Neutrophil (primary cell): ENCODE results near the gene DEFB126.

Experiments
- H3K27ac ChIP-seq: fragments of 200-600 bp; sonication (generic); 2 replicates; pipeline ENCODE4 v1.5.1; 2016; ENCODE audit warnings: mild to moderate bottlenecking, moderate library complexity
- H3K27me3 ChIP-seq: fragments of 200-600 bp; sonication (generic); 2 replicates; pipeline ENCODE4 v1.6.0; 2016; ENCODE audit warnings: mild to moderate bottlenecking
- H3K36me3 ChIP-seq: fragments of 200-600 bp; sonication (generic); 2 replicates; pipeline ENCODE4 v1.5.1; 2017
- H3K4me1 ChIP-seq, 2 experiments: fragments of 200-600 bp in 1 of 2; sonication (generic) in 1 of 2; 1 replicate in 1 of 2; 2 replicates in 1 of 2; pipeline versions ENCODE4 v1.5.1 to v1.6.1; 2013 to 2016; ENCODE audit warnings: low read depth in 1 of 2, low read length in 1 of 2, mild to moderate bottlenecking in 1 of 2, moderate library complexity in 1 of 2; ENCODE audit not compliant: control insufficient read depth in 1 of 2, insufficient read depth in 1 of 2
- H3K4me3 ChIP-seq, 2 experiments: fragments of 200-600 bp in 1 of 2; sonication (generic) in 1 of 2; 1 replicate in 1 of 2; 2 replicates in 1 of 2; pipeline ENCODE4 v1.5.1; 2013 to 2016; ENCODE audit warnings: low read depth in 1 of 2, low read length in 1 of 2, mild to moderate bottlenecking in 1 of 2, moderate library complexity in 1 of 2
- H3K9me3 ChIP-seq: fragments of 200-600 bp; sonication (generic); 2 replicates; pipeline ENCODE4 v1.5.1; 2016
- CTCF ChIP-seq: fragments of 200-600 bp; sonication (generic); IDR thresholded peaks from 2 replicates; pipeline ENCODE4 v1.5.1; 2016; ENCODE audit warnings: antibody characterized with exemption

Gene DEFB126

DNA sequence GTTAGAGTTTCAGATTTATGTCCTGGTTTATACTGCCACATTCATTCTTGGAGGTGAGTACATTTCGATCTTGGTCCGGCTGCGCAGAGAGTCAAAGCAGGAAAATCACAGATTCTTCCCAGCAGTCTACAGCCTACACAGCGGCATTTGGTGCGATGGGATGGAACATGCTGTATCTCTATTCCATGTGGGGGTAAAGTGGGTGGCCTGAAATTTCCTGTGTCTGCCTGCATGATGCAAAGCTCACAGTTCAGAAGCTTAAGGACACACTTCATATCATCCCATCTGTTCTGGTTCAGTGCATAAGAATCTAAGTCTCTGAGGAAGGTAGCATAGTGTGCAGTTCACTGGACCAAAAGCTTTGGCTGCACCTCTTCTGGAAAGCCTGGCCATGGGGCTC, 14.8 kb downstream of the DEFB126 start, which contains the start of gene DEFB127:
TSS of gene DEFB127 (plus strand) at position 301 of the 400 bp plus-strand sequence. CDS start at position 392, 91 bp downstream.
- H3K27me3 ChIP-seq = peaks cover 52% of the 10 kb centered on the region
- no peak within 1 kb of the TSS for H3K27ac ChIP-seq
- no peaks in the 10 kb centered on the region for H3K36me3 ChIP-seq
- no peak for TF ChIP-seq CTCF
- H3K4me3 ChIP-seq = no peak within 1 kb of the TSS
- H3K4me1 ChIP-seq = no peaks in the 10 kb centered on the region
- H3K9me3 ChIP-seq = no peaks in the 10 kb centered on the region

GRCh38 chr20:164618-165017, 22.2 kb downstream of the DEFB126 start:
- no peak for TF ChIP-seq CTCF
- H3K27me3 ChIP-seq = peaks cover 52% of the 10 kb centered on the region
- no peak overlapping the region for H3K27ac ChIP-seq
- no peaks in the 10 kb centered on the region for H3K9me3 ChIP-seq
- no peak overlapping the region for H3K4me3 ChIP-seq
- H3K4me1 ChIP-seq = no peaks in the 10 kb centered on the region
- H3K36me3 ChIP-seq = no peaks in the 10 kb centered on the region

- H3K4me1 ChIP-seq = no peaks in the 10 kb centered on the region
- no peak overlapping the region for H3K4me3 ChIP-seq
- no peaks in the 10 kb centered on the region for H3K36me3 ChIP-seq
- H3K27ac ChIP-seq = no peak overlapping the region
- TF ChIP-seq CTCF = no peak
- peaks cover 38% of the 10 kb centered on the region for H3K27me3 ChIP-seq
- H3K9me3 ChIP-seq = no peaks in the 10 kb centered on the region
Measured at GRCh38 chr20:168876-169275, 26.5 kb downstream of the DEFB126 start.

DNA sequence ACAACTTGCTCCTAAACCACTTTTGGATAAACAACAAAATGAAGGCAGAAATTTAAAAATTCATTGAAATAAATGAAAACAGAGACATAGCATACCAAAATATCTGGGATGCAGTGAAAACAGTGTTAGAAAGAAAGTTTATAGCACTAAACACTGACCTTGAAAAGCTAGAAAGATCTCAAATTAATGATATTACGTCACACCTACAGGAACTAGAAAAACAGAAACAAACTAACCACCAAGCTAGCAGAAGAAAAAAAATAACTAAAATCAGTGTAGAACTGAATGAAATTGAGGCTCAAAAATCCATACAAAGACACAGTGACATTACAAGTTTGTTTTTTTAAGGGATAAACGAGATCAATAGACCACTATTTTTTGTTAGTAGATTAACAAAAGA, 41.9 kb downstream of the DEFB126 start:
- Histone ChIP-seq H3K27ac (no peak overlapping the region), H3K27me3 (peaks cover 62% of the 10 kb centered on the region), H3K36me3 (no peaks in the 10 kb centered on the region), H3K4me1 (no peaks in the 10 kb centered on the region), H3K4me3 (no peak overlapping the region), H3K9me3 (no peaks in the 10 kb centered on the region)
- TF ChIP-seq CTCF = no peak

DNA sequence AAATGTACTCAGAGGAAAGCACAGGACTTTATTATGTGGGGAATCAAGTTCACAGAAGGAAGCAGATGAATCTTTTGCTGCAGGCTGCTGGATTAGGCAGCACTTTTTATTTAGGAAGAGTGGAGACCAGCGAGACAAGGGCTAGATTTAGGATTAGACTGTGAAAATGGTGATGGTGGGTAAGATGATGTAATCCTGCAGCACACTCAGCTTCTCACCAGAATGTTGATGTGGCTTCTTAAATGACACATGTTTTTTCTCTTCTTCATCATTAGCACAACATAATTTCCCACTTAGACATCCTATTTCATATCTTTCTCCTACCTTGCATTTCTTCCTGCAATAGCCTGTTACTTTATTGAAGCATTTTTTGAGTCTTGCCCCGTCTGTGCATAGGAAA, 45.3 kb downstream of the DEFB126 start:
- Histone ChIP-seq H3K9me3 (no peaks in the 10 kb centered on the region), H3K36me3 (no peaks in the 10 kb centered on the region), H3K27me3 (peaks cover 40% of the 10 kb centered on the region), H3K4me3 (no peak overlapping the region), H3K4me1 (no peaks in the 10 kb centered on the region), H3K27ac (no peak overlapping the region)
- TF ChIP-seq CTCF = no peak

GRCh38 chr20:189611-190010, 47.2 kb downstream of the DEFB126 start, which contains the start of gene DEFB128:
Gene DEFB128 (minus strand): TSS chr20:189711. CDS start chr20:189623, 88 bp downstream.
- H3K4me1 ChIP-seq = no peaks in the 10 kb centered on the region
- peaks cover 40% of the 10 kb centered on the region for H3K27me3 ChIP-seq
- no peaks in the 10 kb centered on the region for H3K9me3 ChIP-seq
- H3K4me3 ChIP-seq = no peak within 1 kb of the TSS
- no peak within 1 kb of the TSS for H3K27ac ChIP-seq
- no peaks in the 10 kb centered on the region for H3K36me3 ChIP-seq
- TF ChIP-seq CTCF = no peak
